Stimulated activated CD4-positive, alpha-beta T cell treated with anti-CD3 and anti-CD28 coated beads, Interleukin-4, amount 100 ng/mL, for 48 hours (primary cell): ENCODE data around the gene TBCC.
A peak's percentile ranks its signal among the peaks of the same experiment; 100 is the strongest.
"Not testable (repeated sequence)": the region's sequence is repeated elsewhere in the genome, so short reads cannot be mapped to it uniquely, and the experiment has no call there.

Experiments used
- DNase-seq, 2 donors: peaks; one replicate each; pipeline ENCODE4 v3.0.0-alpha.2; 2020; ENCODE audit warnings: low read depth in 2 of 2

The TBCC gene

DNA sequence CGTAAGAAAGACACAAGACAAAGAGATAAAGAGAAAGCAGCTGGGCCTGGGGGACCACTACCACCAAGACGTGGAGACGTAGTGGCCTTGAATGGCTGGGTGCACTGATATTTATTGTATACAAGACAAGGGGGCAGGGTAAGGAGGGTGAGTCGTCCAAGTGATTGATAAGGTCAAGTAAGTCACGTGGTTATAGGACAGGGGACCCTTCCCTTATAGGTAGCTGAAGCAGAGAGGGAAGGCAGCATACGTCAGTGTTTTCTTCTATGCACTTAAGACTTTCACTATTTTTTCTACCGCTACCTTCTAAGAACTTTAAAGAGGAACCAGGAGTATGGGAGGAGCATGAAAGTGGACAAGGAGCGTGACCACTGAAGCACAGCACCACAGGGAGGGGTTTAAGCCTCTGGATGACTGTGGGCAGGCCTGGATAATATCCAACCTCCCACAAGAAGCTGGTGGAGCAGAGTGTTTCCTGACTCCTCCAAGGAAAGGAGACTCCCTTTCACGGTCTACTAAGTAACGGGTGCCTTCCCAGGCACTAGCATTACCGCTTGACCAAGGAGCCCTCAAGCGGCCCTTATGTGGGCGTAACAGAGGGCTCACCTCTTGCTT lies 11.9 kb downstream of the TBCC start:
- DNase-seq = not testable (repeated sequence)

DNA sequence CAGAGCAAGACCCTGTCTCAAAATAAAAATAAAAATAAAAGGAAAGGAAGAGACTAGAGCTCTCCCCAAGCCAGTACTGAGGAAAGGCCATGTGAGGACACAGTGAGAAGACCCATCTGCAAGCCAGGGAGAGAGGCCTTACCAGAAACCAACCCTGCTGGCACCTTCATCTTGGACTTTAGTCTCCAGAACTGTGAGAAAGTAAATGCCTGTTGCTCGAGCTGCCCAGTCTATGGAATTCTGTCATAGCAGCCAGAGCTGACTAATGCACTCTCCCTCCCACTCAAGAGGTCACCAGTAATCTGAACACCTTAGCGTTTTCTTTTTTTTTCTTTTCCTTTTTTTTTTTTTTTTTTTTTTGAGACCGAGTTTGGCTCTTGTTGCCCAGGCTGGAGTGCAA lies 16.2 kb downstream of the TBCC start:
- DNase-seq = no peak

DNA sequence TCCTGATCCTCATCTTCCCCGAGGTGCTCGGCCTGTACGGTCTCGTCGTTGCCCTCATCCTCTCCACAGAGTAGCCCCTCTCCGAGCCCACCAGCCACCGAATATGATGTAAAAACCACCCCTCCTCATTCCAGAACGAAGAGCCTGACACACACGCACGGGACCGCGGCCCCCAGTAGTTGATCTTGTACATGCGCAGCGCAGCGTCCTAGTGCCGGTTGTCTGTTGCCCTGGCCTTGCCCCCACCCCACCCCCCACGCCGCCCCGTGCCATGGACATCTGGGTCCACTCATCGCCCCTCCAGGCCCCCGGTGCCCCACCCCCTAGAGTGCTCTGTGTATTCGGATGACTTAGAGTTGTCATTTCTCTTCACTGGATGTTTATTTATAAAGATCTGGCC lies 18.3 kb downstream of the TBCC start:
- no peak for DNase-seq

DNA sequence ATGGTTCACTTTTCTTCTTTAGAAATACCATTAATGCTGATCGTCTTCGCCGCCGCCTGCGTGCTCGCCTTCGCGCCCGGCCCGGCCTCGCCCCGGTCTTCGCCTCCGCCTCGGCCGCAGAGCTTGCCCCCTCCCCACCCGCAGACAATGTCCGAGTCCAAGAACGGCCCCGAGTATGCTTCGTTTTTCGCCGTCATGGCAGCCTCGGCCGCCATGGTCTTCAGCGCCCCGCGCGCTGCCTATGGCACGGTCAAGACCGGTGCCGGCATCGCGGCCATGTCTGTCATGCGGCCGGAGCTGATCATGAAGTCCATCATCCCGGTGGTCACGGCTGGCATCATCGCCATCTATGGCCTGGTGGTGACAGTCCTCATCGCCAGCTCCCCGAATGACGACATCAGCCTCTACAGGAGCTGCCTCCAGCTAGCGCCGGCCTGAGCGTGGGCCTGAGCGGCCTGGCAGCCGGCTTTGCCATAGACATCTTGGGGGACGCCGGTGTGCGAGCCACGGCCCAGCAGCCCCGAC lies 18.8 kb downstream of the TBCC start:
- peak in 1 of 2 donors; percentile 12 for DNase-seq

GRCh38 chr6:42726485-42727086 lies 19.3 kb downstream of the TBCC start:
- peak; percentile 53 to 54 for DNase-seq

GRCh38 chr6:42726026-42726425 lies 19.9 kb downstream of the TBCC start:
- DNase-seq = no peak

DNA sequence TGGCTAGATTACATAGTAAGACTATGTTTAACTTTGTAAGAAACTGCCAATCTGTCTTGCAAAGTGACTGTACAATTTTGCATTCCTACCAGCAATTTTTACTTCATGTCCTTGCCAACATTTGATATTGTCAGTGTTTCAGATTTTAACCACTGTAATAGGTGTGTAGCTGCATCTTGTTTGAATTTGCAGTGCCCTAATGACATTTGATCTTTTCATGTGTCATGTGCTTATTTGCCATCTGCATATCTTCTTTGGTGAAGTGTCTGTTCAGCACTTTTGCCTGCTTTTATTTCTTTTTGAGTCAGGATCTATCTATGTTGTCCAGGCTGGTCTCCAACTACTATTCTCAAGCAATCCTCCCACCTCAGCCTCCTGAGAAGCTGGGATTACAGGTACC lies 21.1 kb downstream of the TBCC start:
- no peak for DNase-seq

GRCh38 chr6:42722497-42722896 lies 23.4 kb downstream of the TBCC start, which contains the start of gene PRPH2:
PRPH2 (minus strand) TSS chr6:42722597; CDS start chr6:42722334, 263 bp downstream.
- DNase-seq = no peak

- no peak for DNase-seq
These were observed 25.2 kb downstream of the TBCC start for GRCh38 chr6:42720739-42721138.

- no peak for DNase-seq
These were observed 30.0 kb downstream of the TBCC start for GRCh38 chr6:42715871-42716270.

DNA sequence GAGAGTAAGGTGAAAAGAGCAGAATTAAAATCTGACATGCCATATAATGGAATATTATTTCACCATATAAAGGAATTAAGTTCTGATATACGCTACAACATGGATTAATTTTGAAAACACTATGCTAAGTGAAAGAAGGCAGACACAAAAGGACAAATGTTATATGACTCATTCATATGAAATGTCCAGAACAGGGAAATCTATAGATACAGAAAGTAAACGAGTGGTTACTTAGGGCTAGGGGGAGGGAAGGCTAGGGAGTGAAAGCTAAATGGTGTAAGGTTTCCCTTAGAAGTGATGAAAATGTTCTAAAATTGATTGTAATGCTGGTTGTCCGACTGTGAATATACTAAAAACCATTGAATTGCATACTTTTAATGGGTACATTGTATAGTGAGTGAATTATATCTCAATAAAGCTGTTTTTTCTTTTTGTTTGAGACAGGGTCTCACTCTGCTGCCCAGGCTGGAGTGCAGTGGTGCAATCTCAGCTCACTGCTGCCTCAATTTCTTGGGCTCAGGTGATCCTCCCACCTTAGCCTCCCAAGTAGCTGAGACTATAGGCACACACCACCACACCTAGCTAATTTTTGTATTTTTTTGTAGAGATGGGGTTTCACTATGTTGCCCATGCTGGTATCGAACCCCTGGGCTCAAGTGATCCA lies 31.7 kb downstream of the TBCC start:
- no peak for DNase-seq

DNA sequence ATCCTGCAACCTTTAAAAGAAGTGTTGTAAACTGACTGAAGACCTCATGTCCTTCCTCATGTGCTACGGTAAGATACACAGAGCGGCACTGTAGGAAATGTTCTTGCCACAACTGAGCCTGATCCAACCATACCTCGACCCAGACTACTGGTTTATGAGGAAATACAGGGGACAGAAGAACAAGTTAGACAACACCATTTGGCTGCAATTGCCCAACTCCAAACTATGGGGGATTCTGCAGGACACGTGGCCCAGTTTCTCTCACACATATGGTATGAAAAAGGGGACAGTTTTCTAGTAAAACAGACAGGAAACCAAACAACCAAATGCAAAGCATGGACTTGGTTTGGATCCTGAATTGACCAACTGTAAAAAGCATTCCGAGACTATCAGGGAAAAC lies 34.0 kb downstream of the TBCC start:
- DNase-seq = no peak

- no peak for DNase-seq
These were observed 35.6 kb downstream of the TBCC start for GRCh38 chr6:42710316-42710715.

DNA sequence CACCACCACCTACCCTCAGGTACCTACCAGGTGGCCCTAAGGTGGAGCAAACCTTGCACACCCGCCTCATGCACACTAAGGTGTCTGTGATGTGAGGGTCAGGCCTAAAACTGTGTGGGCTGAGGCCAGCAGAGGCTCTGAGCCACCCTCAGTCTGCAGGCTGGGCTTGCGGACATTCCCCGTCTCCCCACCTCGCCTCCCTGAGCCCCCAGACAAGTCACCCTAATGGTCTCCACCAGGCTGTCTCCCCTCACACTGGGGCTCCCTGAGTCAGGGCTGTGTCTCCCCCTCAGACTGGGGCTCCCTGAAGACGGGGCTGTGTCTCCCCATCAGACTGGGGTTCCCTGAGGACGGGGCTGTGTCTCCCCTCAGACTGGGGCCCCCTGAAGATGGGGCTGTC lies 36.0 kb downstream of the TBCC start:
- no peak for DNase-seq

DNA sequence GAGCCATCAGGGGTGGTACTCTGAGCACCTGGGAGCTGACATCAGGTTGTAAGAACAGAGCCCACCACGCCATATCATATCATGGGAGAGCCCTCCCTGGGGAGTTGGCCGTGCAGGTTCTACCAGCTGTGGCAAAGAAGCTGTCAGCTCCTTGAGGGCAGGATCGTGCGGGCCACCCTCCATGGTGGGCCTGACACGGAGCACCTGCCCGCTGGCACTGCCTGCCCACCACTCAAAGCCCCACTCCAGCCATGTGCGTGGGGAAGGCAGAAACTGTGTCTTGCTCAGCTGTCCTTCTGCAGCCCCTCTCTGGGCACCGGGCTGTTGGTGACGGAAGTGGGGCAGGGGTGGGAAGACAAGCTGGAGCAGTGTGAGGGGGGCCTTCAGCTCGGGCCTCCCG lies 37.8 kb downstream of the TBCC start:
- no peak for DNase-seq

GRCh38 chr6:42707595-42707994 lies 38.3 kb downstream of the TBCC start:
- no peak for DNase-seq

DNA sequence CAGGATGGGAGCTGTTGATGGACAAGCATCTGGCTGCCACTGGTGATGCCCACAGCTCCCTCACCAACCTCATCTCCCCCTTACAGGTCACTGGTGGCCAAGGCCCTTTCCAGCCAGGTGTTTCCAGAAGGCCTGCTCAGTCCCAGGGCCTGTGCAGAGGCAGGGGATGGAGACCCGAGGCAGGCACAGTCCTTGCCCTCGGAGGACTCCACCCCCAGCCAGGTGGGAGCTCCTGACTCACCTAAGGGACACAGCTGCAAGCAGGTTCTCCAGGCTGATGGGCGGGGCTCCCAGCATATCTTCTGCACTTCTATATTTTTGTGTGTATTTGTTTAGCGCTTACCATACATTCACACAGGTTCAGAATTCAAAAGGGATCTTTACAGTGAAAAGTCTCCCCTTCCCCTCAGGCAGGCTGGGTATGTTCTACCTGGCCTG lies 40.9 kb downstream of the TBCC start:
- no peak for DNase-seq

DNA sequence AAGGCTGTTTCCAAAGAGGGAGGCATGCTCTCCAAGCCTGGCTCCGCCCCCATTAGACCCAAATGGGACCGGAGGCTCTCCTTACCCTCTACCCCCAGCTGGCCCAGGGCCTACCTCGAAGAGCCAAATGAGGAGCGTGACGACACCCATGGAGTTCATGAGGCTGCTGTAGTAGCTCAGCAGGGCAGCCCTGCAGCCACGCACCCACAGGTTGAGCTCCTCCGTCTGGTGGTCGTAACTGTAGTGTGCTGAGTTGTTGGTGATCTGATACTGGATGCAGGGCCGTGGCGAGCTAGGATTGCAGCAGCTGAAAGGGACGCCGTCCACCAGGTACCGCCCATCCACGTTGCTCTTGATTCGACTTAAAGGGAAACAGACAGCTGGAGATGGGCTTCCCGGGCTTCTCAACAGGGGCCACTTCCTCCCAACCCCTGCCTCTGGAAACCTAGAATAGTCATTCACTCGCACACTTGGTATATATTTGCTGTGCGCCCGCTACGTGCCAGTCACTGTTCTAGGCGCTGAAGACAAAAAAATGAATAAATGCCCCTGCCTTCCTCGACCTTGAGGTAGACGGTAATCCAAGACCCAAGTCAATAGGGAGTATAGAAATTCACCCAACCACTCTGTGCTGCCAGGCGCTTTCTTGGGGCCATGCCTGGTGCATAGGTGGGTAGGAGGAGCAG lies 41.5 kb downstream of the TBCC start:
- DNase-seq = no peak

- DNase-seq = not testable (repeated sequence)
These were observed 43.1 kb downstream of the TBCC start for GRCh38 chr6:42702786-42703185.

GRCh38 chr6:42702200-42702599 lies 43.7 kb downstream of the TBCC start:
- no peak for DNase-seq

DNA sequence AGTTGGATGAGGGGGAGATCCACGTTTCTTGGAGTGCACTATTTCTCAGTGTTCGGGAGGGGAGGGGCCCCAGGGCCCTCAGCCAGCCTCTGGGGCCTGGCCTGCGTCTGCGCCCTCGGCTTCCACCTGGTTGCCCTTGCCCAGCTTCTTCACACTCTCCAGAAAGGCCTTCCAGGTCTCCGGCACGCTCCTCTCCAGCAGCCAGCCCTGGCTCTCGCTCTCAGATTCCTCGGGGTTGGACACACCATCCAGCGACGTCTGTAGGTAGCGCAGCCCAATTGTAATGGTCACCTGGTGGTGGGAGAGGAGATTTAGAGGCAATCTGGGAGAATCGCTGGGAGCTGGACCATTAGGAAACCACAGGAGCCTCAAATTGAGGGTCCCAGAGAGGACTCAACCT lies 47.7 kb downstream of the TBCC start:
- no peak for DNase-seq

GRCh38 chr6:42697268-42697655 lies 48.6 kb downstream of the TBCC start:
- DNase-seq = no peak
